Uterus (tissue), 4 donors: Measurements from ENCODE around the gene C1orf174. TPM values are rescaled to one million over a fixed set of nuclear protein-coding genes. Genes with fewer than 3 reads are reported as not detected.
"Not testable (repeated sequence)": the region's sequence is repeated elsewhere in the genome, so short reads cannot be mapped to it uniquely, and the experiment has no call there.

ENCODE experiments used
- DNase-seq, 2 donors: peaks; one replicate each; pipeline ENCODE4 v3.0.0-alpha.2; 2019 to 2020
- H3K27ac ChIP-seq, 2 donors: fragments of 200-600 bp; sonication (generic); 1 replicate in 1 of 2; 2 replicates in 1 of 2; pipeline ENCODE4 v1.5.1; 2016 to 2018
- H3K27me3 ChIP-seq, 2 donors: fragments of 200-600 bp; sonication (generic); one replicate each; pipeline ENCODE4 v1.5.1; 2018 to 2019; ENCODE audit warnings: control low read depth in 1 of 2
- H3K36me3 ChIP-seq, 2 donors: fragments of 200-600 bp; sonication (generic); one replicate each; pipeline ENCODE4 v1.5.1; 2019; ENCODE audit warnings: control low read depth in 1 of 2
- H3K4me1 ChIP-seq, 2 donors: fragments of 200-600 bp; sonication (generic); one replicate each; pipeline ENCODE4 v1.5.1; 2018 to 2019; ENCODE audit warnings: control low read depth in 1 of 2
- H3K4me3 ChIP-seq, 2 donors: fragments of 200-600 bp; sonication (generic); 1 replicate in 1 of 2; 2 replicates in 1 of 2; pipeline ENCODE4 v1.5.1; 2018 to 2019; ENCODE audit warnings: mild to moderate bottlenecking in 1 of 2
- H3K9me3 ChIP-seq, 2 donors: fragments of 200-600 bp; sonication (generic); one replicate each; pipeline ENCODE4 v1.5.1; 2019; ENCODE audit warnings: control low read depth in 1 of 2
- CTCF ChIP-seq, 4 experiments: fragments of 200-600 bp in 2 of 4; fragments of 450-650 bp in 2 of 4; sonication (generic) in 2 of 4; IDR thresholded peaks; one replicate each; pipeline ENCODE4 v1.5.1; 2016 to 2019; ENCODE audit warnings: antibody characterized with exemption in 4 of 4, mild to moderate bottlenecking in 2 of 4, moderate library complexity in 1 of 4
- POLR2A ChIP-seq, 2 donors: fragments of 450-650 bp; IDR thresholded peaks; one replicate each; pipeline ENCODE4 v1.6.1; 2016; ENCODE audit warnings: antibody characterized with exemption in 2 of 2, mild to moderate bottlenecking in 1 of 2, moderate library complexity in 1 of 2
- intact Hi-C: fragments of 100-400 bp; cut with DNase I; formaldehyde crosslinking; loops from one replicate; pipeline ENCODE4 v1.15.1; 2023; ENCODE audit warnings: low total_unique reads
- total RNA-seq, 4 donors: library from RNA; depleted of rRNA in 3 of 4; stranded (reverse); fragments of >200 nt in 3 of 4; gene quantifications; one replicate each; pipeline versions ENCODE4 v1.1.0 to v1.2.4, GENCODE V29; 2014 to 2023
- donor health status: DM: yes; HTN: yes; CAD: no.

Gene C1orf174
- total RNA-seq, 4 donors from 2014 or later = 6.4 to 41.9 (median 17.5) TPM

- no peak overlapping the region for H3K4me3 ChIP-seq
- H3K4me1 ChIP-seq = no peaks in the 10 kb centered on the region
- no peaks in the 10 kb centered on the region for H3K27me3 ChIP-seq
- intact Hi-C loops = no loop called here
- TF ChIP-seq CTCF (IDR thresholded peaks at IDR 0.05) (no peak), POLR2A (IDR thresholded peaks at IDR 0.05) (no peak)
- H3K36me3 ChIP-seq = no peaks in the 10 kb centered on the region
- no peak overlapping the region for H3K27ac ChIP-seq
- DNase-seq = no peak
- no peaks in the 10 kb centered on the region for H3K9me3 ChIP-seq
Observed at GRCh38 chr1:3922201-3922725, 22.2 kb upstream of the C1orf174 start.

GRCh38 chr1:3921765-3922164 is 21.7 kb upstream of the C1orf174 start:
- no peaks in the 10 kb centered on the region for H3K36me3 ChIP-seq
- no peaks in the 10 kb centered on the region for H3K4me1 ChIP-seq
- no peak overlapping the region for H3K27ac ChIP-seq
- H3K4me3 ChIP-seq = no peak overlapping the region
- DNase-seq = no peak
- H3K27me3 ChIP-seq = no peaks in the 10 kb centered on the region
- no peaks in the 10 kb centered on the region for H3K9me3 ChIP-seq
- intact Hi-C loops = no loop called here
- TF ChIP-seq CTCF (IDR thresholded peaks at IDR 0.05) (no peak), POLR2A (IDR thresholded peaks at IDR 0.05) (no peak)

- TF ChIP-seq CTCF (IDR thresholded peaks at IDR 0.05) (no peak), POLR2A (IDR thresholded peaks at IDR 0.05) (no peak)
- no peaks in the 10 kb centered on the region for H3K27me3 ChIP-seq
Observed at GRCh38 chr1:3919706-3920105, 19.6 kb upstream of the C1orf174 start.

GRCh38 chr1:3918966-3919611 is 19.0 kb upstream of the C1orf174 start:
- Histone ChIP-seq H3K36me3 (no peaks in the 10 kb centered on the region), H3K9me3 (no peaks in the 10 kb centered on the region), H3K4me1 (no peaks in the 10 kb centered on the region), H3K27ac (no peak overlapping the region), H3K4me3 (no peak overlapping the region), H3K27me3 (no peaks in the 10 kb centered on the region)
- no peak for DNase-seq
- intact Hi-C loops = no loop called here
- TF ChIP-seq CTCF (IDR thresholded peaks at IDR 0.05) (no peak), POLR2A (IDR thresholded peaks at IDR 0.05) (no peak)

More at GRCh38 chr1:3919706-3920105, 19.6 kb upstream of the C1orf174 start:
- intact Hi-C loops = no loop called here
- Histone ChIP-seq H3K36me3 (no peaks in the 10 kb centered on the region), H3K9me3 (no peaks in the 10 kb centered on the region), H3K4me1 (no peaks in the 10 kb centered on the region), H3K4me3 (no peak overlapping the region), H3K27ac (no peak overlapping the region)
- DNase-seq = no peak

GRCh38 chr1:3918359-3918758 is 18.3 kb upstream of the C1orf174 start:
- H3K4me3 ChIP-seq, H3K27ac ChIP-seq, H3K27me3 ChIP-seq, H3K36me3 ChIP-seq, H3K4me1 ChIP-seq, H3K9me3 ChIP-seq, intact Hi-C loops, DNase-seq: not testable (repeated sequence)
